Astrocyte of the cerebellum (primary cell): Measurements from ENCODE around the gene LAMA2.

Experiments
- DNase-seq: peaks from one replicate; pipeline ENCODE4 v3.0.0-alpha.2; 2011; ENCODE audit warnings: low read depth
- H3K4me3 ChIP-seq: 2 replicates; pipeline ENCODE4 v1.5.1; 2011; ENCODE audit warnings: mild to moderate bottlenecking, low read depth, low read length, moderate library complexity
- CTCF ChIP-seq: IDR thresholded peaks from 2 replicates; pipeline ENCODE4 v1.5.1; 2012; ENCODE audit warnings: low read length, low read depth, moderate library complexity, mild to moderate bottlenecking; ENCODE audit errors: missing control alignments
- in situ Hi-C: cut with HindIII; loops from 2 replicates; pipeline ENCODE4 v1.10.0; 2017; ENCODE audit warnings: low sequenced_read_pairs

Gene LAMA2

GRCh38 chr6:128925765-128926164, 42.8 kb downstream of the LAMA2 start:
- in situ Hi-C loops, result no loop called here
- no peak for TF ChIP-seq CTCF
- DNase-seq, result peak; percentile 6
- no peak overlapping the region for H3K4me3 ChIP-seq

DNA sequence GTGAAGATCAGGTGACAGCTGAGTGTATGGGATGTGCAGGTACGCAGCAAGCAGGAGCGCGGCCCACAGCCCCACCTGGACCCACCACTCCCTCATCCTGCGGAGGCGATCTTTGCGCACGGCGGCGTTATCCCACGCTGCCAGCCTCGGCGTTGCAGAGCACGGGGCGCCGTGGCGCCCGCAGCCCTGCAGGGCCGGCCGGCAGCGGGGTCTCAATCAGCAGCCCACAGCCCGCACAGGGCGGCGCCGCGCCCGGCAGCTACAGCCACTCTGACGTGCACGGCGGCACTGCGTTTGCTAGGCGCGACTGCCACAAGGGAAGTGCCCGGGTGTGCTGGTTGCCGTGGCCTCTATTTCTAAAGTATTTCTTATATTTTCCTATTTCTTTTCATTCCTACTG, 46.9 kb downstream of the LAMA2 start:
- in situ Hi-C loops, result no loop called here
- DNase-seq, result no peak
- TF ChIP-seq CTCF, result no peak
- H3K4me3 ChIP-seq, result no peak overlapping the region

DNA sequence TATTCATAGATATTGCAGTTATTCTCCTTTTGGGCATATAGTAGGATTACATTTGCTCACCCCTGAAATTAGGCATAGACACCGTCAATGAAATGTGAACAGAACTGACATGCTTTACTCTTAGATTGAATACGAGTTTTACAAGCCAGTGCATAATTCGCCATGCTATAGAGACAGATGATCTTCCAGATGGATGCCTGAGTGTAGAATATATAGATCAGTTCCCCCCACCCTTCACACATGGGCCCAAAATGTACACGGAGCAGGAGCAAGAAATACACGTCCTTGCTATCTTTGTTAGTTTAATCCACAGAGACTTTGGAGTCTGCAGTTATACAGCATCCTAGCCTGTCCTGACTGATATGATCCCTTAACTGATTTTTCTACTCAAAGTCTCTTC, 47.4 kb downstream of the LAMA2 start:
- no peak for DNase-seq
- H3K4me3 ChIP-seq, result no peak overlapping the region
- TF ChIP-seq CTCF, result no peak
- in situ Hi-C loops, result no loop called here

DNA sequence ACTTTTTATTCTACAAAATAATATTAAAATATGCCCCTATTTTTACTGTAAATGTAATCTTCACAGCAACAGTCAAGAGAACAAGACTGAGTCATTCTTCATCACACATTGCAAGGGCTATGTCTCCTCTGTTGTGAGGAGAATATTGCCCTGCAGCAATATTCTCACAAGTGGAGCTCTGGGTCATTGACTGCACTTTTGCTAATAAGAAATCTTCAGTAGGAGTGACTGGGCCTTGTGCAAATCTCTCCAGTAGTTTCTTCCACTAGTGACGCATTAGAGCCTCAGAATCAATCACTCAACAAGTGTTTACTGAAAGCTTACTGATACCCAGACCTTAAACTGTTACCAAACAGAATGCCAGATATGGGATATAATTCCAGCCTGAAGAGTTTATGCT, 49.1 kb downstream of the LAMA2 start:
- no peak for TF ChIP-seq CTCF
- no peak for DNase-seq
- no peak overlapping the region for H3K4me3 ChIP-seq
- in situ Hi-C loops, result no loop called here

GRCh38 chr6:128950864-128951263, 67.9 kb downstream of the LAMA2 start:
- no peak overlapping the region for H3K4me3 ChIP-seq
- no peak for DNase-seq
- TF ChIP-seq CTCF, result no peak
- in situ Hi-C loops, result no loop called here

DNA sequence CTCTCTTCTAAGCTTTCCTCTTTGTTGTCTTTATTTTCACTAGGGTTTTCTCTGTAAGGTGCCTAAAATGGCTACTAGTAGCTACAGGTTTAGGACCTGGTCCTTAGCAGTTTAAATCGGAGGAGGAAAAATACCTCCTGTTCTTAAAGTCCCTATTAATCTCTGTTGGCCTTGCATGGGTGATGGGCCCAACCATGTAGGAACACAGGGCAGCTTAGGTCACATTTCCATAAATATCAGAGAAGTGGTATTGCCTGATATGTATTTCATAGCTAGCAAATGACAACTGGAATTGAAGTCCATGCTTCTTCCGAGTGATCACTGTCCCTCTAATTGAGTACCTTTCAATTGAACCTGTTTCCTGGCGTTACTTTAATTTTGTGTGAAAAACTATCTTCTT, 70.0 kb downstream of the LAMA2 start:
- no peak for DNase-seq
- in situ Hi-C loops, result no loop called here
- TF ChIP-seq CTCF, result no peak
- no peak overlapping the region for H3K4me3 ChIP-seq
